ENCODE results near the gene PLA2R1.

The PLA2R1 gene

DNA sequence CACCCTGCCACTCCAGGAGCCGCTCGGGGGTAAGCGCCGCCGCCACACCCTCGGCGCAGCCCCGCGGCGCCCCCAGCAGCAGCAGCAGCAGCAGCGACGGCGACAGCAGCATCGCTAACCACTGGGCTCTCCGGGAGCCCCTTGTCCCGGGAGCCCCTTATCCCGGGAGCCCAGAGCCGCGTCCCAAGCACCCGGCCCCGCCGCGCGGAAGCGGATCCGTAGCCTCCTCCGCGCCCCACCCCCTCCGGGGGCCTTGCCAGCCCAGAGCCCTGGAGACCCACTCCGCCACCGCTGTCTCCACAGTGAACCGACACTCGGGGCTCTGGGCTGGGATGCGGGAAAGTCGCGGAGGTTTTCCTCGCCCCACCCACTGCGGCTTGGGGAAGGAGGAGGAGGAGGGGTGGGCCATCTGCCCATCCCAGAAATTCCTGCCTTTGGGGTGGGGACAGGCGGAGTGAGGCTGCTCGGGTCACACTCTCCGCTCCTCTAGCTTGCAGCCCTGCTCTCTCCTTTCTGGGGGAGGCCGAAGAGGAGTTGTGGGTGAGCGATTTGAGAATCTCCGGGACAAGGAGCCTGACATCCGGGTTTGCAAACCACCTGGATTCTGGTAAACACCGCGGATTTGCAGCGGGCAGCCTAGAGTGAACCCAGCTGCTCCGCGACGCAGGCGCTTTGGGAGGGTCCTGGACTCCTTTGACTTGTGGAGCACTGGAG is at the start of gene PLA2R1:
TSS of gene PLA2R1 (minus strand) at position 324 of the 714 bp plus-strand sequence. CDS start at position 112, 212 bp downstream.
- DNase-seq, result peak in 8 of 56 donors; percentile 3 to 36 (median 9)

DNA sequence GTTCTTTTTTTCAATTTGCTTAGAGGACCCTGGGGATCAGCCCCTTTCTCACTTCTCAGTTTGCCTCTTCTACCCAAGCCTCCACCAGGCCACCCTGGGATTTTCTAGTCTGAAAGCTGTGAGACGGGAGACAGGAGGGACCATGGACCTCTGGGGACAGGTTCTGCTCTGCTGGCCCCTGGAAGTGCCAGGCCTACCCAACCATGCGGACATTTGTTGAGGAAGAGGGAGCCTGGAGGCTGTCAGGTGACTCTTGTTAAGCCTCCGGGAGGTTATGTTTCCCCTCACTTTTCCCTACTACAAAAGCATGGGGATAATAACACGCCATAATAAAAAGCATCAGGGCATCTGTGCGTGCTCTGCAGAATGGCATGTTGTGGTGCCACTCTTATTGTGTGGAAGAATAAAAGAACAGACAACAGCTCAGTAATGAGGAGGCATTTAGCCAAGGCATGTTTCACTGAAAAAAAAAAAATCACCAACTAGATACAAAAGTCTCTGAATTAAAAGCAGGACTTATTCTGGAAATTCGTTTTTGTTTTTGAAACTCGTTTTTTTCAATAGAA is 48.3 kb upstream of the PLA2R1 start:
- no peak for DNase-seq

DNA sequence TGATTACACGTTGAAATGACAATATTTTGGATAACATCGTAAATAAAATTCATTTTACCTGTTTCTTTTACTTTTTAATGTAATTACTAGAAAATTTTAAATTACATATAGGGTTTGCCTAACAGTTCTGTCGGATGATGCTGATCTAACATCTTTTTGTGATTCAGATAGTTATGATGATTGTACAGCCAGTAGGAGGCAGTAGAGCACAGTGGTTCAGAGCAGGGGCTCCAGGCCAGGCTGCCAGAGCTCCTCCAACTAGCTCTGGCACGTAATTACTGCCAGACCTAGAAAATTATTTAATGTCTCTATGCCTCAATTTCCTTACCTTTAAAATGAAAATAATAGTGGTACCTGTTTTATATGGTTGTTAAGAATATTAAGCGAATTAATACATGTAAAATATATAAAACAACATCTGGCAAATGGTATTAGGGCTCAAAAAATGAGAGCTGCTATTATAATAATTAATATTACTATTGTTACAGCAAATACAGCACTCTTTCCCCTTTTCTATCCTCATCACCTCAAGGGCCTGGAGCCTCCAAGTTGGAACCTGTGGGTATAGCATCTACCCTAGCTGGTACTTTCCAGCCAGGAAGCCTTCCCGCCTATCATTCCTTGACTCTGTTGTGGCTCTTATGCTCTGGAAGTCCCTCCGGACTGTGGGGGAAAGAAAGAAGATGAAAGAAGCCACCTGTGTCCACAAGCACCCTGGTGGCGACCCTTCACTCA is 47.7 kb upstream of the PLA2R1 start:
- peak in 39 of 56 donors; percentile 1 to 65 (median 22) for DNase-seq

DNA sequence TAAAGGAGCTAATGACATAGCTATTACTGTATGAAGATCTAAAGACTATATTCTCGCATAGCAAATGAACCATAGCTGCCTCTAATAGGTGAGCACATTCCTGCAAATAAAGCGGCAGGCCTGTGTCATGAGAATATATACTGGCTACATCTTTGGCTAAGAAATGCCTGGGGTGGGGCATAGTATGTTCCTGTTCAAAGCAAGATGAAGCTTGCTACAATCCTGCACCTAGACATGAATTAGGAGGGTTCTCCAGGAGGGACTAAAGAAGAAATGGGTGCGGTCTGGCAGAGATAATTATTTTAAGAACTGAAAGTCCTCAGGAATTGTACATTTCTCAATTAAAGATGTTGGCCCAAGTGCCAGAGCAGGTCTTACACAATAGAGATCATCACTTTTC is 46.8 kb upstream of the PLA2R1 start:
- DNase-seq, result no peak

DNA sequence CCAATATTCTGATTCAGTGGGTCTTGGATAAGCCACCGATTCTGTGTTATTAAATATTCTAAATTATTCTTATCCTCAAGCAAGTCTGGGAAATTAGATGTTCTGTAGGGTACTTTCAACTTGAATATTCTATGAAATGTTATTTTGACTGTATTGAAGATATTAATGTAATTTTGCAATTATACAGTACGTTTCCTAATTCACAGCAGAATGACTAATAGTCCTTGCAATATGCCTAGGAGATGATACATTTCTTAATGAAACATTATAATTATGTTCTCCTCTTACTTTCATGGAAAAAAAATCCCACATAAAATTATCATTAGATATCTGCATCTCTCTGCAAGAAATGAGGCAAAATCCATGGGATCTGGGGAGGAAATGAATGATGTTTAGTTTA is 46.2 kb upstream of the PLA2R1 start:
- no peak for DNase-seq

DNA sequence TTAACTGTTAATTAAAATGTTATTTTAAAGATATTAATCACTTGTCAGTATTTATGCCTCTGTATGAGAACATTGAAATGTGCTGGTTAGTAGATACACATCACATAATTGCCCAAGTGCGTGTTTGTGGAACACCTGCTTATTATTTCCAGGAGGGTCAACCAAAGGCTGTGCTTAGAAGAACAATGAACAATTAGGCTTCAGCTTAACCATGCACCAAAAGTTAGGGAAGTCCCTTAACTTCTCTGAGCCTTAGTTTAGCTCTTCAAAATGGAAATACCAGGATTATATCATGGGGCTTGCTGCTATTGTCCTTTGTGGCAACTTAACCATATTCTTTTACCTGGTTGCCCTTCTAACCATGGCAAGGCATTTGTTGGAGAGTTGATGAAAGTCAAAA is 43.0 kb upstream of the PLA2R1 start:
- no peak for DNase-seq

DNA sequence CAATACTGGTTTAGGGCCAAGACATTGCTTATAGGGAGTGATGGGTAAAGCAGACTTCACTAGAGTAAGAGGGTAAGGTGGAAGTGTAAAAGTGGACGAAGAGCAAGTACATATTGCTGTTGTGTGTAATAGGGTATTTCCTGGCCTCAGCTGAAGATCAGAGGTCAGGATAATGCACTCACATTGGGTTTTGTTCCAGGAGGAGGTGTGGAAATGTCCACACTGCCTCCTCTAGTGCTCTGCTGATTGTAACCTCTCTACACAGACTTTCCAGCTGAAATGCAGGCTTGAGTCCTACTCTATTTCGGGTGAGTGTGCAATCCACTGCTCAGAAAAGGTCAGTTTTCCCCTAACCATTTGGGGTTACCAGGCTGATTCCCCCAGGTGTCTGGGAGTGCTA is 41.7 kb upstream of the PLA2R1 start:
- no peak for DNase-seq

DNA sequence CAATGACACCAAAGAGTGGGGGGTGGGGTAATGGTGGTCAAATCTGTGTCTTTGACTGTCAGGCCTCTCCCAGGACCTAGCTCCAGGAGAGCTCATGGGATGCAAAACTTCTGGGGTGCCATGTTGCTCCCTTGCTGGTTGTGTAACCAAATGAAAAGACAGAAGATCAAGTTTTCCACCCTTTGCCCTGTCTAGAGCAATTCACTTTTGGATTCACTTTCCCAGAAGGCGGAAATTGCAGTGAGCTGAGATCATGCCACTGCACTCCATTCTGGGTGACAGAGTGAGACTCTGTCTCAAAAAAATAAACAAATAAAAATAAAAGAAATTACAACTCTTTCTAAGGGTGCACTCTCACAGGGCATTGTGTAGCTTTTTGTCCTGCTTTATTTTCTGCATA is 34.9 kb upstream of the PLA2R1 start:
- DNase-seq, result no peak

DNA sequence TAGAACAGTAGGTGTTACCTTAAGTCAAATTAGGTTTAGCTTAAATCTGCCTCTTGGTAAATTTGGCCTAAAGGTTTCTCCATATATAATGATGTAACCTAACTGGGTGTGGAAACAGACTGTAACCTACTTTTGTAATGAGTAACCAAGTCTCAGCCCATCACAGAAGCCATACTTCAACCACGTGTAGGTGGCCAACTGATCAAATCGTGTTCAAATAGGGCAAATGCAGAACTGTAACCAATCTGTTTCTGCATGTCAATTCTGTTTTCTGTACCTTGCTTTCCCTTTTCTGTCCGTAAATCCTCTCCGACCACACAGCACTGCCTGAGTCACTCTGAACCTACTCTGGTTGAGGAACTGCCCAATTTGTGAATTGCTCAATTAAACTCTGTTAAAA is 34.0 kb upstream of the PLA2R1 start:
- DNase-seq, result no peak

DNA sequence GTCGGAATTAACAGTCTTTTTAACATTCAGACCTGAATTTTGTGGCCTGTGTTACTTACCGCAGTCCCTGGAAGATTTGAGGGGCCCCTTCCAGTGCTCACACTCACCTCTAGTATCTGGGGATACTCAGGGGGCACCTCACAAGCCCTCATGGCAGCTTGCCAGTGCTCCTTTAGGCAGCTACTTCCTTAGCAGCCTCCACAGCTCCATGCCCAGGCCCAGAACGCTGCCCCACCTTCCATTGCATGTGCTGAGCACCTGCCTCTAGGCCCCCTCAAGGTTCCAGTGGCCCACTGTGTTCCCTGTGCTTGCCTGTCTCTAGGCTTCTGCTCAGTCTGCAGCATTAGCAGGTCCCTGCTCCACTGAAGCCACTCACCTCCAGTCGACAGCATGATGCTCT is 30.0 kb upstream of the PLA2R1 start:
- no peak for DNase-seq

DNA sequence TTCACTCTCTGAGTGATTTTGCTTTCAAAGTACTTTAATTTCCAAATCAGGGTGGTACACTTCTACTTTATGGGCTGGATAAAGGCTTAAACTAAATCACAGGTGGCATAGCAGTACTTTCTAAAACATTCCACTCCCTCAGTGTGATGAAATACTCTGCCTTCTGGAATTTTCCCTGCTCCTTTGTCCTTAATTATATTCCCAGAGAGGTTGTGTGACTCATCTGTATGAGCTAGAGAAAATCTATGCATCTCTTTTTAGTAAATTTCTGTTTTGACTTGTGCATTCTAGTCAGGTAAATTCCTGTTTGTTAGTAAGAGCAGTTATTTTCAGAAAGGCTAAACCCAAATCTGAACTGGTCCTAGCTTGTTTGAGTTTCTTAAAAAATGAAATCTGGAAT is 29.0 kb upstream of the PLA2R1 start:
- no peak for DNase-seq

DNA sequence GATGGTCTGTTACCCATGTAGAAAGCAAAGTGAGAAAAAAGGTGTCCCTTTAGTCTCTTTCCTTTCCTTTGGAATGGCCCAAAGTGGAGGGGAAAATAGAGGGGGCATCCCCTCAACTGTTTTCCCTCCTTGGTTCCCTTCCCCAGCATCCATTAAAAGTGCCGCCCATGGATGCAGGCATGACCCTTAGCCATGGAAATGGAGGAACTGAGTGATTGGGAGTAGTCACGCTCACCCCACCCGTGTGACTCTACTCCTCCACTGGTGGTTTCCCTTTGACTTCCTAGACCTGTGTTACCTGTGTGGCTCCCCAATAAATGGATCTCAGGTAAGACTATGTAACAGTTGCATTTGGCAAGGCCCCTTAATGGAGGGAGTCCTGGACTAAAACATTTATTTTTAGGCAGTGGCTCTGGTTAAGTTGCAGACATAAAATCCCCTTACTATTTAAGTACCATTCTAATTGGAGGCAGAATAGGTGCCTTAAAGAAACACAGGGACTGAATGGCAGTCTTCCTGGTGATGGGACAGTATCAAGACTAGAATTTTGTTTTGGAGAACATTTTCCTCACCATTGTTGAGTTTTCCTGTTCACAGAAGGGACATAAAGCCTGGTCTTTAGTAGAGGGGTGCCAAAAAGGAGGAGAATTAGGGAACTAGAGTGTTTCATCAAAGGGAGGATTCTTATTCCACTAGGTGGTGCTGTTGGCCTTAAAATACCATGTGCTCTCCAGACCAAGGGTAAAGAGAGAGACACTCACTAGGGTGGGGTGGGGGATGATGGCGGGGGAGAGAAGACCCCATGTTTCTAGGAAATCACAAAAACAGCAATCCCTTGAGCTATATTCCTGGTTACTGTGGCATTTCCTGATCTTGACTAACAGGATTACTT is 25.7 kb upstream of the PLA2R1 start:
- no peak for DNase-seq

DNA sequence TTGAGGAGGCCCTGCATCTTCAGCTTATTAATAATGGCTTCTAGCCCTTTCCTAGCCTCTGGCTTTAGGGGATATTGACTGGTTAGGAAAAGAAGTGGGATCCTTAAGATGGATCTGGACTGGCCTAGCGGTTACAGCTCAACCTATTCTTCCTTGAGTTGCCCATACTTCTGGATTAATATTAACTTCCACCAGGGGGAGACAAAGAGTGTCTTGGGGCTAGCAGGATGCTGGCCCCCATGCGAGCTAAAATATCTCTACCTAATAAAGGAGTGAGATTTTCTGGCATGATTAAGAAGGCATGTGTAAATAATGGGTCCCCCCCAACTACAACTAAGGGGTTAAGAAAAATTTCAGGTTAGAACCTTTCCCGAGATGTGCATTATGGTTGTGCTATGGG is 23.2 kb upstream of the PLA2R1 start:
- no peak for DNase-seq

DNA sequence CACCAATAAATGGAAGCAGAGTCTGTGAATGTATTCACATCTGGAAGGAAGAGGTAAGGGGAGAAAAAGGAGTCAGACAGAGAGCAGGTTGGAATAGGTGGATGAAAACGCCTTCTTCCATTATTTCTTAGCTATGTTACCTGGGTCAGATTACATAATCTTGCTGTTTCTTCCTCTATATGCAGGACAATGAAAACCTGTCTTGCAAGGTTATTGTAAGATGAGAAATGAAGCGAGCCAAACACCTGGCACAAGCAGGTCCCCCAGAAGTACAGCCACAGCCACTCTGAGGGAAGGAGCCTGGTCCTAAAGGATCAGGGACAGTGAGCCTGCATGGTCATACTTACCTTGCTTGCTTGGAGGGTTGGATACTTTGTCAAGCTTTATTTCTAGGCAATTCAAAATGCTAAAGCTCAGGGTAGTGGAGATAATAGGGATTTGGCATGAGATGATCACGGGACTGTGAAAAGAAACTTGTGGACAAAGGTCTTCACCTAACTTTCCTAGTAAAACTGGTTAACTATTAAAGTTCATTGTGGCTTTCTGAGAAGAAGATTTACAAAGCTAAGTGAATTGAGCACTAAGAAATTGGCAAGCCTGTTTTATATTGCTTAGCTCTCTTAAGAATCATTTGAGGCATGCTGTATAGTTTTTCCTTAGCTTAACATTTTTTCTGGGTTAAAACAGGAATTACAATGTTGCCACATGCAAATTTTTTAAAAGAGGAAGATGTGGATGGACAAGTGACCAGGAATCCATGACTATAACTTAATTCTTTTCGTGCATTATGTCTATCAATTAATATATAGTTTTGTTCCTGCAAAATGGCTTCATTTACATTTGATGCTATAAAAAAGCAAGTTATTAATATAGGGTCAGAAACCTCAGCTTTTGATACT is 15.7 kb upstream of the PLA2R1 start:
- no peak for DNase-seq

DNA sequence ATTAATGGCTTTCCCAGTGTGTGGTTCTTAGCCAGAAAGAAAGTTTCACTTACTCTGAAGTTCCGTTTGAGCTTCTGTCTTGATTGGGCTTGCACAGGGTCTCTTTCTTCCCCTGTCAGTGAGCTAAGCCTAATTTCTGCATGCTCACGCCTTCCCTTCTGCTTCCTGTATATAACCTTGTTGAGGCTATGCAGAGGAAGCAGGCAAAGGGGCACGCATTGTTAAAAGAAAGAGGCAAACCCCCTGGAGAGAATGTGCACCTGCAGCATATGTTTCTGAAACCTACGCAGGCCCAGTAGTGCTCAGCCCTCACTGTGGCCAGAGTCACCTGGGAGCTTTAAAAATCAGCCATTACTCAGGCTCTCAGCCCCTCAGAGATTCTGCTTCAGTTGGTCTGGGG is 14.5 kb upstream of the PLA2R1 start:
- DNase-seq, result no peak

DNA sequence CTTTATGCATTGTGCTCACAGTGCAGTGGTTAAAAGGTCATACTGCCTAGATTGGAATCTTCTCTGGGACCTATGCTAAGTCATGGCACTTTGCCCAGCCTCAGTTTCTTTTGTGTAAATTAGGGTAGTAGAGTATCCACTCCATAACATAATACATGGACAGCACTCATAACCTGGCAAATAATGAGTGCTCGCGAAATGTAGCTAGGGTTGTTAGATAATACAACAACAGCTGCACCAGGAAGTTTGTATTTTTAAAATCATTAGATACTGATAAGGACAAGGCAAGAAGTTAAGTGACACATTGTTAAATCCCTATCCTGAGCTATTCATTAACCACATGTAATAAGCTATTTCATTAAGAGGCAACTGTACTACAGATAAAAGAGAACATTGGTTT is 13.8 kb upstream of the PLA2R1 start:
- no peak for DNase-seq

DNA sequence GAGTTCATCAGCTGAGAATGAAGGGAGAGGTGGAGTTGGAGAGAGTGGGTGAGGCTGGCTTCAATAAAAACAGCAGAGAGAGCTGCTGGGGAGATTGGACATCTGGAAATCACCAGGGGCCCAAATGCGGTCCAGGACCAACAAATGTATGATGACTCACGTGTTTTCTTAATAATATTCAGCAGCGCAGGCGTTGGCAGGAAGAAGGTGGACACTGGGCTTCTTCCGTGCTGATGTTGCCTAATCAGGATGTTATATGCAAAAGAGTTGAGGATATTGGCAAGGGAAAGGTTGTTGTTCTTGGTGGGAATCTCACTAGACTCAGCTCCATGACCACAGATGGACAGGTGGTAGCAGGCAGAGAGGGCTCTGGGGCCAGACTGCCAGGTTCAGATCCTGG is 12.8 kb upstream of the PLA2R1 start:
- DNase-seq, result no peak

DNA sequence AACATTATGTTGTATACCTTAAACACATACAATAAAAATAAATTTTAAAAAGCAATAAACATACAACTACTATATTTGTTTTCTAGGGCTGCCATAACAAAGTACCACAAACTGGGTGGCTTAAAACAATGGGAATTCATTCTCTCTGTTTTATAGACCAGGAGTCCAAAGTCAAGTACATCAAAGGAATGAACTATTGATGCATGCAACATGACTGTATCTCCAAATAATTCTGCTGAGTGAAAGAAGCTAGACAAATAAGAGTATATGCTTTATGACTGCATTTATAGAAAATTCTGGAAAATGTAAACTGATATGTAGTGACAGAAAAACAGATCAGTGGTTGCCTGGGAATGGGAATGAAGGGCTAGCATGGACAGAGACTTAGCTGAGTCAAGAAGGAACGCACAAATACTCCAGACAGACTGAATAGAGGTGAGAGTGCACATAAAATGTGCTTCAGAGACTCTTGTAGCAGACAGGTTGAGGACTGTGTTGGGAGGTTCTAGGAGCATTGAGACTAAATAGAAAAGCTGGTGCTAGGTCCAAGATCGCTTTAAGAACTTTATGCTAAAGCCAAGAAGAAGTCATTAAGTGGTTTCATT is 11.0 kb upstream of the PLA2R1 start:
- DNase-seq, result no peak

DNA sequence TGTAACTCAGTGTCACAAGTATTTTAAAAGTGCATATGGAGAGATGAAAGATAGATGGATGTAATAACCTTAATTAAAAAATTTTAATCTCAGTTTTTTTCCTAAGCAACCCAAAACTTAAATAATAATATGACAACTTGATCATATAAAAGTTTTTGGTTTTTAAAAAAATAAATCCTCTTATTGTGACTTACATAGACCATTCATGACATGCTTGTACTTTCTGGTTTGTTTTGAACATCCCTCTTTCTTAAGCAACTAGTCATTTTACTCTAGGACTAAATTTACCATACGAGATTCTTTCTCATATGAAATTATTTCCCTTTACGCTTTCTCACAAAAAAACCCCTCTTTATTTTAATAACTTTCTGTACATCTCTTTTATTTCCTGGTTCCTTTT is 6.5 kb upstream of the PLA2R1 start:
- DNase-seq, result no peak

DNA sequence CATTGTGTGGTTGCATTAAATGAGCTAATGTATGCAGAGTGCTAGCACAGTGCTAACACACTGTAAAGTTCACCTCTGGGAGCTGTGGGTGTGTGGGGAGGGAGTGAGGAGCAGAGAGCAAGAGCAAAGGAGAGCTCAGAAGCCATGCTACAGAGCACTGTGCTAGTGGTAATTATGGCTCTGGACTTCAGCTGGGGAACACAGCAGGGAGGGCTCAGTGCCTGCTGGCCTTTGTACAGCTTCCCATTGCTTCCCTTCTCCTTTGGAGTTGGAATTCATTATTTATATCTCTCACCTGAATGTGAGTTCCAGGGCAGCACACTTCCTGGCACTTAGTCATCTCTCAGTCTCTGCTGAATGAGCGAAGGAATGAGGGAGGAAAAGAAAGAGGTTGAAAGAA is 2.5 kb upstream of the PLA2R1 start:
- no peak for DNase-seq
